CD4-positive, alpha-beta T cell treated with Interferon alpha-2 for 1 hour (primary cell): ENCODE results near the gene JPH3.

Experiments
- DNase-seq, 2 donors: peaks; one replicate each; pipeline ENCODE4 v3.0.0-alpha.2; 2020 to 2022

JPH3 gene

DNA sequence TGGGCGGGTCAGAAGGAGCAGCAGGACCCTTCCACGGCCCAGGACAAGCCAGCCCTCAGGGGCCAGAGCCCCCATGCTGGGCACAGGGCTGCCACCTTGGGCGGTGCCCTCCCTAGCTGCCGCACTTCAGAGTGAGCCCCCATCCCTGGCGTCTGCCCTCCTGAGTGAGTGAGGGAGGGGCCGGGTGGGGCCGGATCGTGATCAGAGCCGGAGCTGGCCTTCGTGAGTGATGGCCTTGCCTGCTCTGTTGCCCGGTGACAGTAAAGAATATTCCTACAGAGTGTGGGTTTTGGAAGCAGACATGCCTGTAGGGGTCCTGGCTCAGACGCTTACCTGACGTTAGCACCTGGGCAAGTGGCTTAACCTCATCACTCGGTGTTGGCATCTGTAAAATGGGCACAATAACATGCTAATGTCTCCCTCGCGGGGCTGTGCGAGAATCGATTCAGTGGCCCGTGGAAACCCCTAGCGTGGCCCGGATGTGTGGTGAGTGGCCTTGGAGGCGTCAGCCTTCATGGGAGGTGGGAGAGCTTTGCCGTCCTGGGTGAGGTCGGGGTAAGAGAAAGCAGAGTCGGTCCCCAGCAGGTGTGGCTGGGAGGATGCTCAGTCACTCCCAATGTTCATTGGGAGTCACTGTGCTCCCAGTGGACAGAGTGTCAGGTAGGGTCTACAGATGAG is 26.1 kb downstream of the JPH3 start:
- DNase-seq = no peak

GRCh38 chr16:87628940-87629339 is 26.6 kb downstream of the JPH3 start:
- no peak for DNase-seq

DNA sequence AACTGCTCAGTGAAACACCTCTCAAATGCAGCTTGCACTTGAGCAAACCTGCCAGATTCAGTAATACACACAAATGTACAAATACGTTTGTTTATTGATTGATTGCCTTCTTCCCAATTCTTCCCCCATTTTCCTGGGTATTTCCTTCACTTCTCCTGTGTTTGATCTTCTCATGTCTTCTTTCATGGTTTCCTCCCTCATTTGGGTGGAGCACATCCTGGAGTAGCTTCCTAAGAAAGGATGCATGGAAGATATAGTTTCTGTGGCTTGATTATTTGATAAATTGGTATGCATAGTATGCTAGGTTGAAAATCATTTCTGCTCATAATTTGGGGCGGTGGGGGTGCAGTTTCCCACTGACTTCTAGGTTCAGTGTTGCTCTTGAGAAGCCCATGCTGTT is 28.8 kb downstream of the JPH3 start:
- no peak for DNase-seq

- DNase-seq = no peak
Measured at GRCh38 chr16:87634411-87634810, 32.1 kb downstream of the JPH3 start.

- DNase-seq = peak; percentile 61 to 70
Measured at GRCh38 chr16:87635541-87636049, 33.3 kb downstream of the JPH3 start.

DNA sequence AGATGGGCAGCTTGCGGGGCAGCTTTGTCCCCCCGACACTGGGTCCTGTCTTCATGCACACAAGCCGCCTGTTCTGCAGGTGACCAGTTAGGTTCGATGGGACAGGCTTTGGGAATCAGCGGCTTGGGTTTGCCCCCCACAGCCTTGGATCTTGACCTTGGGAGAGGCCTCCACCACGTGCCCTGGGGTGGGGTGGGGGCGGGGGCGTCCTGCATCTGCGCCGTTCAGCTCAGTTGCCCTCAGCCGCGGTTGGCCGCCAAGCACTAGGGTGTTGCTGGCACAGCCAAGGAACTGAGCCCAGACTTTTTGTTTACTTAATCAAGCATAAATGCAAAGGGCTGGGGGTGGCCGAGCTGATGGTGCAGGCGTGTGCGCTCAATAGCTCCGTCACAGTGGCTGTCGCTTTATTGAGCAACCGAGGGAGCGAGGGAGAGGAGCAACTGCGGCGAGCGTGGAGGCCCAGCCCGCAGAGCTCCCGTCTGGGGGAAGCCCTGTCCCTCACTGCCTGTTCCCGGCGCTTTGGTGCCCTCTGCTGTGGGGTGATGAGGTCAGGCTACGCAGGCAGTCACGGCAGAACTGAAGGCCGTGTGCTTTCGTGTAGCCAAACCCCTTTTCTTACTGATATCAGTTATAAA is 33.9 kb downstream of the JPH3 start:
- peak; percentile 76 to 81 for DNase-seq

DNA sequence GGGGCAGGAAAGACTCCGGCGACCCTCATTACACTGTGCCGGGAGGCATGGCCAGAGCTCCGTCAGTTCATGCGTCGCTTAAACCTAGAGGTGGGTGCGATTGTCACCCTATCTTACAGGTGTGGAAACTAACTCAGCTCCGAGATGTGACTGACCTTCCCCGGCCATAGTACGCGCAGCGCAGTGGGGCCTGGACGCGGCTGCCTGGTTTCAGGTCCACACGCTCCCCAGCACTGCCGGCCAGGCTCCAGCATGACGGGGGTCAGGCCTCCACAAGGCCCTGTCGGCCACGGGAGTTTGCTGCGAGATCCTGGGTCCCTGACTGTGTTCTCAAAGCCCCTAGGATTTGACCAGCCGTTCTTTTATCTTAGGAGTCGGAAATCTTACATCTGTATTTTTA is 34.4 kb downstream of the JPH3 start:
- DNase-seq = no peak

DNA sequence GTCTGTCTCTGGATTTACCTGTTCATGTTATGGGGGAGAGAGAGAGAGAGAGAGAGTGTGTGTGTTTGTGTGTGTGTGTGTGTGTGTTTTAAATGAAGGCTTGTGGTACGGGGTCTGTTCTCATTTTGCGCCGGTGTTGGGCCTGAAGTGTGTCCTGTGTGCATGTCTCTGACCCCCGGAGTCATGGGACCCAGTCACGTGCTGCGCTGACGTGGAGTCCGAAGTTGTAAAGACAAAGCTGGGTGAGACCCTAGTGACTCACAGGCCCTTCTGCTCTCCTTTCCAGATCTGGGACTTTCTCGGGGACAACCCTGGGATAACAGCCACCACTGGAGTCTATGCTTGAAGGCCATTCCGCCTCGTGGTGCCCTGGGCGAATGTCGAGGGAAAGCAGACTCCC is 35.0 kb downstream of the JPH3 start:
- DNase-seq = no peak

DNA sequence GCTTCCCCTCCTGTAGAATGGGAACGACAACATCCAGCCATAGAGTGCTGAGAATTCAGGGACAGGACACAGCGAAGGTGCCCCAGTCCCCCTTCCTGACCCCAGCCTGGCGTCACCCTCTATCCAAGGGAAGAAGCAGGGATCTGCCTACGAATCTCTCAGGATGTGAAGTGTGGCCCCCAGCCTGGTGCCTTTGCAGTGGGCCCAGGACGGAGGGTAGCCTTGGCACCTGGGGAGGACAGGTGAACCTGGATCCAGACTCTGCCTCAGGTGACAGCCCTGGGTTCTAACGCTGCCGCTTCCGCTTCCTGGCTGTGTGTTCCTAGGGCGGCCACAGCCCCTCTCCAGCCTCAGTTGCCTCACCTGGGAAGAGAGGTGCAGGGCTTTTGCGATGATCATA is 36.4 kb downstream of the JPH3 start:
- DNase-seq = no peak

DNA sequence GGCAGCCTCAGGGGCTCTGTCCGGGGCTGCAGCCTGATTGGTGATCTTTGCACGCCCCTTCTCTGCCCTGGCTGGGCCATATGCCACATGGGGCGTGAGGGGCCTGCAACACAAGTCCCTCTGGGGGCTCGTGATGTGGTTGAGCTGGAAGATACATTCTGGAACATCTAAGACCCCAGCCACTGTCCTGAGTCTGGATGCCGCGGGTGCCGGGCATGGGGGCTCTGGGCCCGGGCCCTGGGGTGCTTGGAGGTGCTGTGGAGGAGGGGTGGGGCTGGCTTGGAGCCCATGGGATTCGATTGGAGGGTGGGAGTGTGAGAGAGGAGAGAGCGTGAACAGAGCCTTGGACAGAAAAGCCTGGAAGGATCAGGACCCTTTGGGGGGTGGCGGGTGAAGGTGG is 39.4 kb downstream of the JPH3 start:
- DNase-seq = no peak

DNA sequence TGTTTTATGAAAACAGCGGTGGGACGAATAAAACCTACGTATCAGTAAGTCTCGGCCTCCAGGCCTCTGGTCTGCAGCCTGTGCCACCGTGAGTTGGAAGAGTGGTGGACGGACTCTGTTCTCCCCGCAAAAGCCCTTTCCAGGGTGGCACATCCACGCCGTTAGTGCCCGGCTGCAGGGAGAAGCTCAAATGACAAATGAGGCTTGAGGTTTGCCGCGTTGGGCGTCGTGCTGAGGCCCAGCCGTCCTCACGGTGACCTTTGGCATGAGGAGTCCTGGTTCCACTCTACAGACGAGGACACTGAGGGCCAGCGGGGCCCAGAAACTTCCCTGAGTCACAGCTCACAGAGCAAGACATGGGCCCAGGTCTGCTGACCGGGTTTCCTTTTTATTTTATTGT is 40.2 kb downstream of the JPH3 start:
- DNase-seq = no peak

GRCh38 chr16:87644186-87644585 is 41.9 kb downstream of the JPH3 start:
- no peak for DNase-seq

- no peak for DNase-seq
Measured at GRCh38 chr16:87644596-87644995, 42.3 kb downstream of the JPH3 start.

GRCh38 chr16:87645802-87646201 is 43.5 kb downstream of the JPH3 start:
- no peak for DNase-seq

DNA sequence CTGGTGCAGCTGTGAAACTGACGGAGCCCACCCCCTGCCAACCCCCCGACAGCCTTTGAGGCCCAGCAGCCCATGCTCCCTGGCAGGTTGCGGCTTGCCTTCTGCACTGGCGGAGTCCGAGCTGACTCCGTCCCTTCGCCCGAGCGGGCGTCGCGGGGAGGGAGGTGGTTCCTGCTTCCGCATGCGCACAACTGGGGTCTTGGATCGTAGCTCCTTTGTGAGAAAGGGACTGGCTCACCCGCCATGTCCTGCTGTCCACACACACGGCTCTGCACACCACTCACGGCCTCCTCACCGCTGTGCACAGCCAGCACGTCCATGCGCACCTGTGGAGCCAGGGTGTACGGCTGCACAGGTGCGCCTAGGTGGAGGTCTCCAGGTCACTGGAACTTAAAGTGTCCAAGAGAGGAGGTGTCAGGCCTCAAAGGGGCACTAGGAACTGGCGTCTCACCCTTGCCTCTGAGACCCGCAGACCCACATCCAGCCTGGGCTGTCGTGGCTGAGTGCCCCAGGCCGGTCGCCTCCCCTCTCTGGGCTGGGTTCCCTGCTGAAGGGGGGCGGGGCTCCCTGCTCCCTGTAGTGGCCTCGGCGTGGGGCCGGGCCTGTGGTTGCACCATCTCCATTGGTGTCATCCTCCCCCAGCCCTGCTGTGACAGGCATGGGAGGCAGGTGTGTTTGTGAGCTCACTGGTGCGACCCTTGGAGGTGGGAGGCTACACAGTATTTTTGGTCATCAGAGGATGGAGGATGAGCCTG is 45.3 kb downstream of the JPH3 start:
- no peak for DNase-seq

DNA sequence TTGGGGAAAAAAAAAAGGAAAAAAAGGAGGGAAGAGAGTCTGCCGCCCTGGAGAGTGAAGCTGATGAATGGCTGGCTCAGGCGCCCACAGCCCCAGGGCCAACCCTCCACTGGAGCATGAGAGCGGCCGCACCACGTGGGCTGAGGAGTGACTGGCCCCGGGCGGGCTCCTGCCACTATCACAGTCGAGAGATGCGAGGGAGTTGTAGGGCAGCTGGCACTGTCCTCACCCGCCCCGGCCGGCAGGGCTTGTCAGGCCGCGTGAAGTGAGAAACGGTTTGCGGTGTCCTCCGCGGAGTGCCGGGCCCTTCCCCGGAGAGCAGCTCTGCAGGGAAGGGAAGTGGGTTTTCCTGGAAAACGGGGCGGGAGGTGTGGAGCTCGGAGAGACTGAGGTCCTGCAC is 45.9 kb downstream of the JPH3 start:
- DNase-seq = no peak

- no peak for DNase-seq
Measured at GRCh38 chr16:87648698-87649487, 46.6 kb downstream of the JPH3 start.

DNA sequence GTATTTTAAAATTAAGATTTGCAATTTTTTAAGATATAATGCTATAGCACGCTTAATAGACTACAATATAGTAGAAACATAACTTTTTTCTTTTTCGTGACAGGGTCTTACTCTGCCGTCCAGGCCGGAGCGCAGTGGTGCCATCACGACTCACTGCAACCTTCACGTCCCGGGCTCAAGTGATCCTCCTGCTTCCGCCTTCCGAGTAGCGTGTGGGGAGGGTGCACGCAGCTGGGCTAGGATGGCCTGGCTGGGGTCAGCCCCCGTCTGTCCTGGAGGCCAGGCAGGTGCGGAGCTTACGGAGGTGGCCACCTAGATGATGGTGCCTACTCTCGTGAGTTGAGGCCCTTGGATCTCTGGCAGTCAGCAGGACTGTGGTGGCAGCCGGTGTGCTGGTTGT is 50.1 kb downstream of the JPH3 start:
- DNase-seq = no peak

DNA sequence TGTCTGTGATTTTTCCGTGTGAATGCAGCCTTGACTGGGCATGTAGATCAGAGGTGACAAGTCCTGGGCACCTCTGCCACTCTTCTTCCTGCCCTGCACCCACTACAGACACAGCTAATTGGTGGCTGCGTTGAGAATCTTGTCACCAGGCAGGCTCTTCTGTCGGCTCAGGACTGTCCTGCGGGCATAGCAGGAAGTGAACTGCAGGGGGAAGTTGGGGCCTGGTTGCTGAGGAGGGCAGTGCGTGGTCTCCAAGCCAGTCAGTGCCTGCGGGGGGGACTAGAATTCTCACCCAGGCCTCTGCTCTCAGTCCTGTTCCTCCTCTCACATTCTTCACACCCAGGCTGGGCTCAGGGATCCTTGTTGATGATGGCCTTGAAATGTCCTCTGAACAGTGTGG is 50.5 kb downstream of the JPH3 start:
- DNase-seq = no peak

DNA sequence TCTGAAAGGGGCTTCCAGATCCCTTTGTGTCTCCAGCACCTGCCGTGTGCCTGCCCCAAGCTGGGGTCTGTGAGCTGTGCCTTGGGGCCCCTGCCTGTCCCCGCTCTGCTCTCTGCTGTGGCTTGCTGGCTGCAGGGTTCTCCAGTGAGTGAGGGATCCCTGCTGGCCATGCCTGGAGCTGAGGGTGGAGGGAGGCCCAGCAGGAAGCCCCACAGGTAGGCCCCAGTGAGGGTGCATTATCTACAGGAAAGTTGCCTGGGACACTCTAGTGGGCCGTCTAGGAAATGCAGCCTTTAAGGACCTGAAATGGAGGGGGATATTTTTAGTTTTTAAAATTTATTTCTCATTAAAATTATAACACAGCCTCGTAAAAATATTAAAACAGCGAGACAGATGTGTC is 50.9 kb downstream of the JPH3 start:
- DNase-seq = no peak

- DNase-seq = no peak
Measured at GRCh38 chr16:87654826-87655225, 52.5 kb downstream of the JPH3 start.

DNA sequence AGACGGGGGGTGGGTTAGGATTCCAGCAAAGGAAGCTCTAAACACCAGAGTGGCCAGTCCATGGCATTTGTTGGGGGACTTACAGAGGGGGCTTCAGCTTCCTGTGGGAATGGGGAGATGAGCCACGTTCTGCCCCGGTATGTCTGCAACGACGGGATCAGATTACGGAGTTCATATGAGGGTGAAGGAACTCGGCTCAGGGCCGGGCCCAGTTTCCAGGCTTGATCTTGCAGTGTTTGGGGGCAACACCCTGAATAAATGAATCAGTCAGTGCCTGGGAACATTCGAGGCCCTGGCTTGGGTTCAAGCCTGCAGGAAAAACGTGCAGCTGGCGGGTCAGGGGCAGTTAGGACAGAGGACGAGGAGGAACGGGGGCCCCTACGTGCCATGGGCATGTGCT is 54.0 kb downstream of the JPH3 start:
- DNase-seq = no peak

- DNase-seq = no peak
Measured at GRCh38 chr16:87657621-87658192, 55.4 kb downstream of the JPH3 start.
